Stimulated activated CD4-positive, alpha-beta T cell treated with anti-CD3 and anti-CD28 coated beads, Interleukin-1b, Interleukin-23, amount 100 ng/mL, for 24 hours (primary cell): ENCODE data around the gene EEF2.
A peak's percentile ranks its signal among the peaks of the same experiment; 100 is the strongest.
"Not testable (repeated sequence)": the region's sequence is repeated elsewhere in the genome, so short reads cannot be mapped to it uniquely, and the experiment has no call there.

Source experiments
- DNase-seq, 4 experiments: peaks; one replicate each; pipeline ENCODE4 v3.0.0-alpha.2; 2020; ENCODE audit warnings: low read depth in 4 of 4, low spot score in 1 of 4

EEF2 gene

DNA sequence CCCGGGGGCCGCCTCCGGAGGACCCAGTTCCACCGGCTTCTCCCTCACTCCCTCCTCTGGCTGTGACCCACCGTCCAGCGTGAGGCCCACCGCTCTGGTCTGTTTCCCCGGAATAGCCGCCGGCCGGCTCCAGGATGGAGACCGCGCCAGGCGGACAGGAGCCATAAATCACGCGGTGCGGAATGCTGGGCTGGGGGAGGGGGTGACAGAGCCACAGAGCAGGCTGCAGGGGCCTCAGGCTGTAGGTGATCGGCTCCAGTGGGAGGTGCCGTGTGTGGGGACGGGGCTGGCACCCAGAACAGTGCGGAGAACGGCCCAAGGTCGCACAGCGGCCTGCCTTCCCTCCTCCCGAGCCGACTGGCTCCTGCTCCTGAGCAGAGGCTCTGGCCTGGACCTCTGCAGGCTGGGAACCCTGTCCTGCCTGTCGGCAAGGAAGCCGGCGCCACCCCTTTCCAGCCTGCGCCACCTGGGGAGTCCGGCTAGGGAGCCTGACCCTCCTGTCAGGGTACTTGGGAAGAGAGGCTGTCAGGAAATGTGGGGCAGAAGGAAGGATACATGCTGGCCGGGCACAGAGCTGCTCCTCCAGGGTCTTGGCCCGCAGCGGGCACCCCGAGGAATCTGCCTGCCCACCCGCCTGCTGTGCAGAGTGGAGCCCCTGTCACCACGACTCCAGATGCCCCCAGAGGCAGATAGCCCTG is 30.6 kb upstream of the EEF2 start:
- DNase-seq: no peak

DNA sequence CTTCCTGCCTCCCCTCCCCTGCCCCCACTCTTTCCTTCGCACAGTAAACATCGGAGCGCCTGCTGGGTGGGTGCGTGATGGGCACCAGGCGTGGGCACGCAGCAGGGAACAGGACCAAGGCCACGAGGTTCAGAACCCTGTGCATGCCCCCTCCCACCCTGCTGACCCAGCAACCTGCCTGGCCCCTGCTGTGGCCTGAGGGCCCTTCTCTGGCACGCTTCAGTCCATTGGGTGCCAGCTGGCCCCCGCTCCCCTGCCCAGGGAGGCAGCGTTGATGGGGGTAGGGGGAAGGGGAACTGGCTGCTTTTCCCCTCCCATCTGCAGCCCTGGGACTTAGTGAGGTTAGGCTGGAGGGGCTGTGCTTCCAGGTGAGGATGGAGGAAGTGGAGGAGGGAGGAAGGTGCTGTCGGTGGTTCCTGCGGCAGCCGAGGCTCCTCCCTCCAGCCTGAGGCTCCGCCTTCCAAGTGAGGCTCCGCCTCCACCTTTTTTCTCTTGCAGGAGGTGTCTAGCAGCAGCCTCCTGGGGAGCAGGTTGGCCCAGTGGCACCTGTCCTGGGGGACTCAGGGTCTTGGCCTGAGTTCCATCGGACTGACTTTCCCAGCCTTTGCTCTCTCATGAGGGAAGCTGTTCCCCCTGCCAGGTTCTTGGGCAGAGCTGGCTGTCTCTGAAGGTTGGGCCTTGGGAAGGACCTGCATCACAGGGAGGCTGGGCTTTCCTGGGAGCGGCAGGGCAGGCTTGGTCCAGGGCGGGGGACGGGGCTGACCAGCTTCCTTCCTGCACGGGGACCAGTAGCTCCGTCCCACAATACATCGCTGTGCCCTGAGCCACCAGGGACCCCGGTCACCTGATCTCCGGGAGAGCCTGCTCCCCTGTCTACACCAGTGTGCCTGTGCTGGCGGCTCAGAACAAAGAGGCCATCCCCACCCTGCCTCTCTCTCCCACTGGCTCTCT is 29.6 kb upstream of the EEF2 start:
- no peak for DNase-seq

DNA sequence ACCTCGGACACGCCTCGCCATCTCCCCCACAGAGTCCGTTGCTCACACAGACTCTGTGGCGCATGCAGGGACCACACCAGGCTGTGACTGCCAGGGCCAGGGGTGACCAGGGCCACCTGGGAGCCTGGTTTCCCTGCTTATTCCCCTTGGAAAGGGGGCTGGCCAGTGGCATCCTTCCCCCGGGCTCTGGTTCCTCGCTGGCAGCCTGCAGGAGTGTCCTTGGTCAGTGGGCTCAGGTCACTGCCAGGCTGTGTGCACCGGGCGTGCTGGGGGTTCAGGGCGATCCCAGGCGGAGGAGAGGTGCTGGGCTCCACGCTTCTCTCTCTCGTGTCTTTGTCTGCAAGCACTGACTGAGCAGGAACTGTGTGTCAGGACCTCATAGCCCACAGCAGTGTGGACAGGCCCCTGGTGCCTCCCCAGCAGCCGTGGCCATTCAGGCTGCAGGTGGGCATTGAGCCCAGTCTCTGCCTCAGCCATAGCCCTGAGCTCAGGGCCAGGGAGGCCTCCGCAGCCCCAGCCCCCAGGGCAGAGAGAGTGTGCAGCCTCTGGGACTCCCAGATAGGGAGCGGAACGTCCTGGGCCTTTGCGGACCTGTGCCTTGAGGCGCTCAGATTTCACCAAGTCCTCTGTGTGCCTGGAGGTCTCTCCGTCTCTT is 28.8 kb upstream of the EEF2 start:
- no peak for DNase-seq

DNA sequence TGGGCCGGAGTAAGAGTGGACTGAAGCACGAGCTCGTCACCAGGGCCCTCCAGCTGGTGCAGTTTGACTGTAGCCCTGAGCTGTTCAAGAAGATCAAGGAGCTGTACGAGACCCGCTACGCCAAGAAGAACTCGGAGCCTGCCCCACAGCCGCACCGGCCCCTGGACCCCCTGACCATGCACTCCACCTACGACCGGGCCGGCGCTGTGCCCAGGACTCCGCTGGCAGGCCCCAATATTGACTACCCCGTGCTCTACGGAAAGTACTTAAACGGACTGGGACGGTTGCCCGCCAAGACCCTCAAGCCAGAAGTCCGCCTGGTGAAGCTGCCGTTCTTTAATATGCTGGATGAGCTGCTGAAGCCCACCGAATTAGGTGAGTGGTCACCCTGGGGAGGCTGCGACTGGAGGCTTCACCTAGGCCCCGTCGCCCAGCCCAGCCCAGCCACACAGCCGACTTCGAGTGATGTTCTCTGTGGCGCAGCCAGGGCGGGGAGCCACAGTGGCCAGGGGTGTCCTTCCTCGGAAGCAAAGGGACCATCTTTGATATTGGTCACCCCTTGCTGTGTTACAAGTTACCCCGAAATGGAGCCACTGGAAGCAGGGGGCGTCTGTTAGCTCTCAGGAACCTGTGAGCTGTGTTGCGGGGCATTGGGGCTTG is 27.8 kb upstream of the EEF2 start:
- no peak for DNase-seq

DNA sequence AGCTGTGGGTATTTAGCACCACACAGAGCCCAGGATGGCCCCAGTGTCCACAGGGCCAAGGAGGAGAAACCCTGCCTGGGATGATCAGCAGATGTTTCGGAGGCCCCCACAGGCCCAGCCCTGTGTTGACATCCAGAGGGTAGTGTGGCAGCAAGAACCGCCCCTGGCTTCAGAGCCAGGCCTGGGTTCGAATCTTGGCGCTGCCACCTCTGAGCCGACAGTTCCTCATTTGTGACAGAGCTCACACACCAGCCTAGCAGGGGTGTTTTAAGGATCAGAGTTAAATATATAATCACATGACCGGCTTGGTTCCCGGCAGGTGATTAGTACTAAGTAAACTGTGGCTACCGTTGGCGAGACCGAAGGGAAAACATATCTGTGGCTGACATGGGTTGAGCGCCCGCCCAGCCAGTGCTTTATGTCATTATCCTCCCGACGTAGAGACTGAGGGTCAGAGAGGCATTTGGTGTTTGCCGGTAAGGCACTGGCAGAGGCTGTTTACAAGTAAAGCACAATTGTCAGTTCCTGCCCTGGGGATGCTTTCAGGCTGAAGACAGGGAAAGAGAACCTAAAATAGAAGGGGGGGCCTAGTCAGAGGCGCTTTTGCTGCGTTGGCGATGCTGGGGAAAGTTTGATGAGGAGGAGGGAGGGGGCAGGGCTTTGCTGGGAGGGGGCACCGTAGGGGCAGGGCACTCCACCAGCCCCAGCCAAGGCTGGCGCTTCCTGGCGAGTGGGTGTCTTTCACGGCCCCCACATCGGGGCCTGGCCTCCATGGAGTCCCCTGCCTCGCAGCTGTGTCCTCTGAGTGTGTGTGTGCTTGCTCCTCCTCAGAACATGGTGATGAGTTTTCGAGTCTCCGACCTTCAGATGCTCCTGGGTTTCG is 27.1 kb upstream of the EEF2 start:
- DNase-seq: no peak

DNA sequence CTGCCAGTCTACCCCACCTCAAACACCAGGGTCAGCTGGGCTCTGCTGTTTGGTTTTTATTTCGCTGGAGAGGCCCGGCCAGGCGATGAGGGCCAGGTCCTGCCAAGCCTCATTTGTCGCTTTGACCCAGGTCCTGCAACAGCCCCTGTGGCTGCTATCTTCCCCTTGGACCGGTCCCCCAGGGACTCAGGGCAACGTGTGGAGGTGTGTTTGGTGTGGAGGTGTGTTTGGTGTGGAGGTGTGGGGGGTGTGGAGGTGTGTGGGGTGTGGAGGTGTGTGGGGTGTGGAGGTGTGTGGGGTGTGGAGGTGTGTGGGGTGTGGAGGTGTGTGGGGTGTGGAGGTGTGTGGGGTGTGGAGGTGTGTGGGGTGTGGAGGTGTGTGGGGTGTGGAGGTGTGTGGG is 26.2 kb upstream of the EEF2 start:
- not testable (repeated sequence) for DNase-seq

DNA sequence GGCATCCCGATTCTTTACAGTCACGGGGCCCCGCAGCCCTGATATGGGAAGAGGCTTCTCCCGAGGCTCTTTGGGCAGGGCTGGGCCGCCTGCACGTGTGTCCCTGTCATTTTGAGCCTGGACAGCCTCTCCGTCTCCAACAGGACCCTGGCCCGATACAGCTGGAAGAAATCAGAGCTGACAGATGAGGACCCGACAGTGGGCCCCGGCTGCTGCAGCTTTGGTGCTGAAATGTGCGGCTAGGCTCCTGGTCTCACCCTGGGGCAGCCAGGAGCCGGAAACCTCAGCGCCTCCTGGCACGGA is 25.5 kb upstream of the EEF2 start:
- DNase-seq: no peak

DNA sequence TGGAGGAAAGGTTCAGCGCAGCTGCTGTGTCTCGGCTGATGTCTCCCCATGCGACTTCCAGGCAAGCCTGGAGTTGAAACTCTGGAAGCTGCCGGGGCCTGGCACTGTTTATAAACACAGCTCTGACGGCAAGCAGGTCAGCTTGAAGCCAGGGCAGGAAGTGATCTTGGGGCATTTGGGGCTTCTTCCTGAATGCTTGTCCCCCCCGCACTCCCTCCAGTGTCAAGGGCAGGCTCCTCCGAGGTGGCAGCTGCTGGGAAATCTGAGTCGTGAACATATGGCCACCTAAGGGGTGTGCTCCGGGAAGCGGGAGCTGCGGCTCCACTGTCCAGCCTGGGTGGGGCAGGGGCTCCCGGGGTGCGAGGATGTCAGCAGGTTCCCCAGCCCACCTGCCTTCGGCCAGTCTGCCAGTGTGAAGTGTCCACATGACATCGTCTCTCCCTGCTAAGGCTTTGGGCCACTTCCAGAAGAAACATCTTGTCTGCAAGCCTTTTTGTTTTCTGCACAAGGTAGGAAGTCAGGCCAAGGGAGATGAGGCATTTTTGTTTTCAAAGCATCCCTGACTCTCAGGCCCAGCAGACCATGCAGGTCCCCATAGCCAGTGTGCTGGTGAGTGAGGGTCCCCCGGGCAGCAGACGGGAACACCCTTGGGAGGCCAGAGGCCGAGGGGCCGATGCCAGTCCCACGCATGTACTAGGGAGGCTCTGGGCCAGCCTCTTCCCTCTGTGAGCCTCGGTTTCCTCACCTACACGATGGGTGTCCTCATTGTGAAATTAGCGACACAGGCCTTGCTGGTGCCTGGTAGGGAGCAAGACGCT is 24.9 kb upstream of the EEF2 start:
- DNase-seq: no peak

DNA sequence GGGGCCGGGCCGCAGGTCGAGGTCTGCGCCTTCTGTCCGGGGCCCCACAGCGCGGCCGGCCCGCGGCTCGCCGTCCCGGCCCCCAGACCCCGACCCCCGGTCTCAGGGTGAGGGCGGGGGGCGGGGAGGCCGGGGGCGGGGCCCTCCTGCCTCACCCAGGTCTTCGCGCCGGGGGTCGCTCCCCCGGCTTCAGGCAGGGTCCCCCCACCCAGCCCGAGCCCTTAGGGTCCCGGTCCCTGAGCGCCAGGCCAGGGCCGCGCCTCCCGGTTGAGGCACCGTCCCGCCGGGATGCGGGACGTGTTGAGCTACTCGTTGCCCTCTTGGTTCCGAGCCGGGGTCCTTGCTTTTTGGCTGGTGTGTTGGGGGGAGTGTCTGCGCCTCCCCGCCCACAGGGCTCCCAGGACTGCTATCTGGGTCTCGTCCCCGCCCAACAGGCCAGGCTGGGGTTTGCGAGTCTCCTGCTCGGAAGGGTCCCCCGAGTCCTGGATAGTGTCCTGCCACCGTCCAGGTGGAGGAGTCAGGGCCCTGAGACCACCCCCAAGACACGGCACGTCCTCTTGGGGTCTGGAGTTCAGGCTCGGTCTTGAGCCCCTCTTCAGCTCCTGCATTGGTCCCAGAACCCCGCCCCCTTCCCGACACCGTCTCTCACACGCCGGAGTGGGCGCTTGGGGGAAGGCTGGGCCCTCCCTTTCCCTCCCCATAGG is 22.7 kb upstream of the EEF2 start:
- no peak for DNase-seq

DNA sequence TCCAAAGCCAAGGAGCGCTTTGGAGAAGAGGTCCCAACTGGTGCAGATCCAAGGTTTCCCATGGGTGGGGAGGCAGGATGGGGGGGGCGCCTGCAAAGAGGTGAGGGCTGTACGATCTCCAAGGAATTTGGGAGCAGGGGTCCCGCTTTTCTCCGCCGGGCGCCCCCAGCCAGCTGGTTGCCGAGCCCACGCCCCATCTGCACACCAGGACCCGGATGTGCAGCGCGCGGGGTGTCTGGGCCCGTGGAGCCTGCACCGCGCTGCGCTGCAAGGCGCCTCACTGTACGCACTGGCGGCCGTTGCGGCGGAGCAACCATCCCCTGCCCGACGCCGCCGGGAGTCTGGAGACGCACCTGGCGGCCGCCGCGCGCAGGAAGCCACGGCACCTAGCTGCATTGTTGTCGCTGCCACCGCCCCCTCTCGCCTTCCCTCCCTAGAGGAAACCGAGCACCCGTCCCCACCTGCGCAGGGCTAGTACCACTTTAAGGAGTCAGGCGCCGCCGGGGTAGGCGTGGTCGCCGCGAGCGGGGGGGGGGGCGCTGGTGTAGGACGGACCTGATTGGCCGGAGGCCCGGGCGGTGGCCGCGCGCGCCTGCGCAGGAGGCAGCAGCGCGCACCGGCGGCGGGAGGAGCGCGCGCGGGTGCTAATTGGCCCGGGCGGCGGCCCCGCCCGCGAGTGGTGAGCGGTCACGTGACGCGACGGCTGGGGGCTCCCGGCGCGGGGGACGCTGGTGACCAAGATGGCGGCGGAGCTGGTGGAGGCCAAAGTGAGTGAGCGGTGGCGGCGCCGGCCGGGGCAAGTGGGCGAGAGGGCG is 22.0 kb upstream of the EEF2 start, which contains the start of gene PIAS4:
Gene PIAS4 (plus strand): TSS at position 716 of the 815 bp plus-strand sequence. CDS start 25 bp downstream, at position 741.
- peak; percentile 79 to 92 (median 89) for DNase-seq

DNA sequence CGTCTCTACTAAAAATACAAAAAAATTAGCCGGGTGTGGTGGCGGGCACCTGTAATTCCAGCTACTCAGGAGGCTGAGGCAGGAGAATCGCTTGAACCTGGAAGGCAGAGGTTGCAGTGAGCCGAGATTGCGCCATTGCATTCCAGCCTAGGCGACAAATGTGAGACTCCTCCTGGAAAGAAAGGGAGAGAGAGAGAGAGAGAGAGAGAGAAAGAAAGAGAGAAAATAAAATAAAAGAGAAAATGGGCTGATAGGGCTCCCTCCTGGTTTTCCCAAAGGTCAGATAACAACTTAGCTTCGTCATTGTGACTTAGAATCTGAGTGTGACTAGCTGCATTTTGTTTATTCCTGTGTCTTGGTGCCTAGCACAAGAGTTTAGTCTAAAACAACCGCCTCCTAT is 20.2 kb upstream of the EEF2 start:
- DNase-seq: not testable (repeated sequence)

DNA sequence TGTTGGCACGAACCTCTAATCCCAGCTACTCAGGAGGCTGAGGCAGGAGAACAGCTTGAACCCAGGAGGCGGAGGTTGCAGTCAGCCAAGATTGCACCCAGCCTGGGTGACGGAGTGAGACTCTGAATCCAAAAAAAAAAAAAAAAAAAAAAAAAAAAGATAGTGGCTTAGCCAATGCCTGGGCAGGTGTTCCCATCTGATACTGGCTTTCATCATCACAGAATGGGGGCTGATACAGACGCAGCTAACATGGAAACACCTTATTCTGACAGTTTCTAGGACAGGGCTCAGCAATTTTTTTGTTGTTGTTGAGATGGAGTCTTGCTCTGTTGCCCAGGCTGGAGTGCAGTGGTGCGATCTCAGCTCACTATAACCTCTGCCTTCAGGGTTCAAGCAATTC is 15.5 kb upstream of the EEF2 start:
- not testable (repeated sequence) for DNase-seq

DNA sequence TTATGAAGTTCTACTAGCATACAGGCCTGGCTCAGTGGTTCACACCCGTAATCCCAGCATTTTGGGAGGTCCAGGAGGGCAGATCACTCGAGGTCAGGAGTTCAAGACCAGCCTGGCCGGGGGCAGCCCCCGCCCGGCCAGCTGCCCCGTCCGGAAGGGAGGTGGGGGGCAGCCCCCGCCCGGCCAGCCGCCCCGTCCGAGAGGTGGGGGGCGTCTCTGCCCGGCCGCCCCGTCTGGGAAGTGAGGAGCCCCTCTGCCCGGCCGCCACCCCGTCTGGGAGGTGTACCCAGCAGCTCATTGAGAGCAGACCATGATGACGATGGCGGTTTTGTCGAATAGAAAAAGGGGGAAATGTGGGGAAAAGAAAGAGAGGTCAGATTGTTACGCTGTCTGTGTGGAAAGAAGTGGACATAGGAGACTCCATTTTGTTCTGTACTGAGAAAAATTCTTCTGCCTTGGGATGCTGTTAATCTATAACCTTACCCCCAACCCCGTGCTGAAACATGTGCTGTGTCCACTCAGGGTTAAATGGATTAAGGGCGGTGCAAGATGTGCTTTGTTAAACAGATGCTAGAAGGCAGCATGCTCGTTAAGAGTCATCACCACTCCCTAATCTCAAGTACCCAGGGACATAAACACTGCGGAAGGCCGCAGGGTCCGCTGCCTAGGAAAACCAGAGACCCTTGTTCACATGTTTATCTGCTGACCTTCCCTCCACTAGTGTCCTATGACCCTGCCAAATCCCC is 13.6 kb upstream of the EEF2 start:
- not testable (repeated sequence) for DNase-seq

DNA sequence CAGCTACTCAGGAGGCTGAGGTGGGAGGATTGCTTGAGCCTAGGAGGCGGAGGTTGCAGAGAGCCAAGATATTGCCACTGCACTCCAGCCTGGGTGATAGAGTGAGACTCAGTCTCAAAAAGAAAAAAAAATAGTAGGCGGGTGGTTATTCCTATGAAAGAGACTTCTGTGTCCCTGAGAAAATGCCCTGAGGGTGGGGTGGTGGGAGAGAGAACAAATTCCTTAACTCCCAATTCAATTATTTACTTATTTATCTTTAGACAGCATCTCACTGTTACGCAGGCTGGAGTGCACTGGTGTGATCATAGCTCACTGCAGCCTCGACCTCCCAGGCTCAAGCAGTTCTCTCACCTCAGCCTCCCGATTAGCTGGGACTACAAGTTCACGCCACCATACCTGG is 10.3 kb upstream of the EEF2 start:
- no peak for DNase-seq

DNA sequence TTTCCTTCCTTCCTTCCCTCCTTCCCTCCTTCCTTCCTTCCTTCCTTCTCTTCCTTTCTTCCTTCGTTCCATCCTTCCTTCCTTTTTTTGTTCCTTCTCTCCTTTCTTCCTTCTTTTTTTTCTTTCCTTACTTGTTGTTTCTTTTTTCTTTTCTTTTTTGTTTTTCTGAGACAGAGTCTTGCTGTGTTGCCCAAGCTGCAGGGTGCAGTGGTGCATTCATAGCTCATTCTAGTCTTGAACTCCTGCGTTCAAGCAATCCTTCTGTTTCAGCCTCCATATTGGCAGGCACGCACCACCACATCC is 5.5 kb upstream of the EEF2 start:
- DNase-seq: no peak

DNA sequence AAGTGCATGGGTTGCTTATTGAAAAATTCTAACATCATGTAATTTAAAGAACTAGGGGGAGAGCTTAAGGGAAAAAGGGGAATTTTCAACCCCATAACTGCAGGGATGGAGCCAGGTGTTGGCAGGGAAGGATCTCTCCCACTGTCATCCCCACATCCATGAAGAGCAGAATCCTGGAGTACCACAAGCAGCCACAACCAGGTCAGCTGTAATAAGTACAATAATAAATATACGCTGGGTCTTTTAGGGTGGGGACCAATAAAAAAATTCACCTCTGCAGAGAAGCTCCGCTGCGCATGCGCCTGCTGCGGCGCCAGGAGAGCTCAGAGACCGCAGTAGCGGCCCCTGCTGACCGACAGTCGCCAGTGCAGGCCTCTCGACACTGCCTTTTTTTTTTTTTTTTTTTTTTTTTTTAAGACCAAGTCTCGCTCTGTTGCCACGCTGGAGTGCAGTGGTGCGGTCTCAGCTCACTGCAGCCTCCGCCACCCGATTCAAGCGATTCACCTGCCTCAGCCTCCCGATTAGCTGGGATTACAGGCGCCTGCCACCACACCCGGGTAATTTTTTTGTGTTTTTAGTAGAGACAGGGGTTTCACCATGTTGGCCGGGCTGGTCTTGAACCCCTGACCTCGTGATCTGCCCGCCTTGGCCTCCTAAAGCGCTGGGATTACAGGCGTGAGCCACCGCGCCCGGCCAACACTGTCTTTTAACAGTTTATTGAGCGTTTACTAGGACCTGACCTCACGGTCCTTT is 2.5 kb upstream of the EEF2 start:
- peak; percentile 62 to 81 (median 80) for DNase-seq
